Measurements from ENCODE around the gene RGMA. TPM values are rescaled to one million over a fixed set of nuclear protein-coding genes. Genes with fewer than 3 reads are reported as not detected.
"Not testable (repeated sequence)": the region's sequence is repeated elsewhere in the genome, so short reads cannot be mapped to it uniquely, and the experiment has no call there.

Gene RGMA
- polyA plus RNA-seq, 1 donor, result 12.5 TPM

DNA sequence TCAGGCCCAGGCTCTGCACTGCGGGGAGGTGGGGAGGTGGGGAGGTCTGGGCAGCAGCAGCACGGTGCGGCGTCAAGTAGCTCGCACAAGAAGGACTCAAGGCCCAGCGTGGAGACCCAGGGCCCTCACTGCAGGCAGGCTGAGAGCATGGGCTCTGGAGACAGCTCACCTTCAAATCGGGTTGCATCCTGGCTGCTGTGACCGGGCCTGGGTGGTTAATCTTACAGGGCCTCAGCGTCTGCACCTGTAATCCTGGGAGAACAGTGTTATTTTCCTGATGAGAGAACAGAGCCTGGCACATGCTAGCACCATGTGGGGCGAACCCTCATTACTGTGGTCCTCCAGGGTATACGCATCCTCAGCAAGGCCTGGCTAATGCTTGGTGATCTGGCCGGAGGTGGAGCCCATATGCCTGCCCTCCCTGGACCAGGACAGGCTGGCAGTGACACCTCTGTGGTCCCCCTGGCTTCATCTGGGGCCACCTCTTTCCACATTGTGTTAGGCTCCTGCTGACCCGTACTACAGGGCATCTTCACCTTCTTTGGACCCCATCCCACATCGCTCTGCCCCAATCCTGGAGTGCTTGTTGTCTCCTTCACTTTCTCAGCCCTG, 55.5 kb downstream of the RGMA start:
- WGBS (ENCODE audit: insufficient coverage, low lambda C conversion rate), result no CpG with 5 or more reads among the region's 14 CpGs
- Histone ChIP-seq H3K27me3 (ENCODE audit: control insufficient read depth, insufficient read depth, low read length) (peaks cover 3% of the 10 kb centered on the region), H3K9me3 (ENCODE audit: control insufficient read depth, low read depth, low read length) (no peaks in the 10 kb centered on the region), H3K27ac (ENCODE audit: low read length) (no peak overlapping the region), H3K36me3 (ENCODE audit: control insufficient read depth, insufficient read depth, low read length) (peaks cover under 1% of the 10 kb centered on the region), H3K4me3 (ENCODE audit: low read length) (no peak overlapping the region), H3K4me1 (ENCODE audit: control insufficient read depth, insufficient read depth, low read length) (no peaks in the 10 kb centered on the region)
- no peak for DNase-seq

- H3K4me1 ChIP-seq (ENCODE audit: control insufficient read depth, insufficient read depth, low read length); H3K27me3 ChIP-seq (ENCODE audit: control insufficient read depth, insufficient read depth, low read length); H3K4me3 ChIP-seq (ENCODE audit: low read length); H3K36me3 ChIP-seq (ENCODE audit: control insufficient read depth, insufficient read depth, low read length); H3K27ac ChIP-seq (ENCODE audit: low read length); H3K9me3 ChIP-seq (ENCODE audit: control insufficient read depth, low read depth, low read length); DNase-seq: not testable (repeated sequence)
- no CpG with 5 or more reads among the region's 21 CpGs for WGBS (ENCODE audit: insufficient coverage, low lambda C conversion rate)
Observed at GRCh38 chr15:93032515-93033206, 56.4 kb downstream of the RGMA start.

DNA sequence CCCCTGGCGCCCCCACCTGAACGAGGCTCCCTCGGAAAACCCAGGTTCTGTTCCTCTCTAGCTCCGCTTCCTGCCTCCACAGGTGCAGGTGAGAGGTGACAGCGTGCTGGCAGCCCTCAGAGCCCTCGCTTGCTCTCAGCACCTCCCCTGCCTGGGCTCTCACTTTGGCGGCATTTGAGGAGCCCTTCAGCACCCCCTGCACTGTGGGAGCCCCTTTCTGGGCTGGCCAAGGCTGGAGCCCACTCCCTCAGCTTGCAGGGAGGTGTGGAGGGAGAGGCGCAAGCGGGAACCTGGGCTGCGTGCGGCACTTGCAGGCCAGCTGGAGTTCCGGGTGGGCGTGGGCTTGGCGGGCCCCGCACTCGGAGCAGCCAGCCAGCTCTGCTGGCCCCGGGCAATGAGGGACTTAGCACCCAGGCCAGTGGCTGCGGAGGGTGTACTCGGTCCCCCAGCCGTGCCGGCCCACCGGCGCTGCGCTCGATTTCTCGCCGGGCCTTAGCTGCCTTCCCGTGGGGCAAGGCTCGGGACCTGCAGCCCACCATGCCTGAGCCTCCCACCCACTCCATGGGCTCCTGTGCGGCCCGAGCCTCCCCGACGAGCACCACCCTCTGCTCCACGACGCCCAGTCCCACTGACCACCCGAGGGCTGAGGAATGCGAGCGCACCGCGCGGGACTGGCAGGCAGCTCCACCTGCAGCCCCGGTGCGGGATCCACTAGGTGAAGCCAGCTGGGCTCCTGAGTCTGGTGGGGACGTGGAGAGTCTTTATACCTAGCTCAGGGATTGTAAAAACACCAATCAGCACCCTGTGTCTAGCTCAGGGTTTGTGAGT, 57.2 kb downstream of the RGMA start:
- not testable (repeated sequence) for H3K27ac ChIP-seq (ENCODE audit: low read length); H3K4me1 ChIP-seq (ENCODE audit: control insufficient read depth, insufficient read depth, low read length); H3K4me3 ChIP-seq (ENCODE audit: low read length); H3K9me3 ChIP-seq (ENCODE audit: control insufficient read depth, low read depth, low read length); H3K27me3 ChIP-seq (ENCODE audit: control insufficient read depth, insufficient read depth, low read length); DNase-seq
- WGBS (ENCODE audit: insufficient coverage, low lambda C conversion rate), result no CpG with 5 or more reads among the region's 44 CpGs
- H3K36me3 ChIP-seq (ENCODE audit: control insufficient read depth, insufficient read depth, low read length), result peaks cover 17% of the 10 kb centered on the region

GRCh38 chr15:93031103-93031464, 57.9 kb downstream of the RGMA start:
- Histone ChIP-seq H3K27me3 (ENCODE audit: control insufficient read depth, insufficient read depth, low read length) (no peaks in the 10 kb centered on the region), H3K4me3 (ENCODE audit: low read length) (no peak overlapping the region), H3K36me3 (ENCODE audit: control insufficient read depth, insufficient read depth, low read length) (peaks cover 24% of the 10 kb centered on the region), H3K9me3 (ENCODE audit: control insufficient read depth, low read depth, low read length) (no peaks in the 10 kb centered on the region), H3K27ac (ENCODE audit: low read length) (no peak overlapping the region), H3K4me1 (ENCODE audit: control insufficient read depth, insufficient read depth, low read length) (no peaks in the 10 kb centered on the region)
- no CpG with 5 or more reads among the region's 9 CpGs for whole genome bisulfite sequencing (ENCODE audit: insufficient coverage, low lambda C conversion rate)
- no peak for DNase-seq

DNA sequence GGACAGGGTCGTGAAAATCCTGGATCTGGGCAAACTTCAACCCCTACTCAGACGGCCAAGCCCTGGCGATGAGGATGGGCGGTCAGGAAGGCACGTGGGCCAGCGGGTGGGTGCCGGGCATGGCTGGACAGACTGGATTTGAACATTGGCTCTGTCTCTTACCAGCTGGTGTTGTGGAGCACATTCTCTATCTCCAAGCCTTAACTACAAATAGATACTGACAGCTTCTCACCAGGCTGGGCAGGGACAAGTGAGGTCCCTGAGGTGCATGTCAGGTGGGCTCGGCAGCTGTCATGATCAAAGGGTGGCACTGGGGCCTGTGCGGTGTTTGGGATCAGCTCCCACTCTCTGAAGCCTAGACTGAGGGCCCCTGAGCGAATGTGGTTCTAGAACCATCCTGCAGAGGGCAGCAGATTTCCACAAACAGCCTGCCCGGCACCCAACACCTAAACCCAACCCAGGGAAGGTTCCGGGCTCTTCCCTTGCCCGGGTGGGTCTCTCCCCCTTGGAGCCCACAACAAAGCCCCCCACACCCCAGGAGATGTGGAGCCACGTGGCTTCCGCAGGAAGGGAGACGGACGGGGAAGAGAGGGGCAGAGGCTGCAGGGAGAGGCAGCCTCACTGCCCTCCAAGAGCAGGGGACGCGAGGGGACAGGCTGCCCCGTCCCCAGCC, 58.4 kb downstream of the RGMA start:
- H3K36me3 ChIP-seq (ENCODE audit: control insufficient read depth, insufficient read depth, low read length), result peaks cover 29% of the 10 kb centered on the region
- H3K4me3 ChIP-seq (ENCODE audit: low read length), result no peak overlapping the region
- DNase-seq, result peak in 1 of 2 donors; percentile 45
- no peaks in the 10 kb centered on the region for H3K9me3 ChIP-seq (ENCODE audit: control insufficient read depth, low read depth, low read length)
- H3K27me3 ChIP-seq (ENCODE audit: control insufficient read depth, insufficient read depth, low read length), result no peaks in the 10 kb centered on the region
- no peaks in the 10 kb centered on the region for H3K4me1 ChIP-seq (ENCODE audit: control insufficient read depth, insufficient read depth, low read length)
- no CpG with 5 or more reads among the region's 20 CpGs for WGBS (ENCODE audit: insufficient coverage, low lambda C conversion rate)
- H3K27ac ChIP-seq (ENCODE audit: low read length), result no peak overlapping the region

GRCh38 chr15:93029836-93030429, 59.1 kb downstream of the RGMA start:
- Histone ChIP-seq H3K4me1 (ENCODE audit: control insufficient read depth, insufficient read depth, low read length) (no peaks in the 10 kb centered on the region), H3K9me3 (ENCODE audit: control insufficient read depth, low read depth, low read length) (no peaks in the 10 kb centered on the region), H3K36me3 (ENCODE audit: control insufficient read depth, insufficient read depth, low read length) (peaks cover 35% of the 10 kb centered on the region), H3K4me3 (ENCODE audit: low read length) (no peak overlapping the region), H3K27ac (ENCODE audit: low read length) (no peak overlapping the region), H3K27me3 (ENCODE audit: control insufficient read depth, insufficient read depth, low read length) (no peaks in the 10 kb centered on the region)
- no peak for DNase-seq
- no CpG with 5 or more reads among the region's 12 CpGs for WGBS (ENCODE audit: insufficient coverage, low lambda C conversion rate)

GRCh38 chr15:93029214-93029835, 59.7 kb downstream of the RGMA start:
- no CpG with 5 or more reads among the region's 17 CpGs for WGBS (ENCODE audit: insufficient coverage, low lambda C conversion rate)
- H3K27me3 ChIP-seq (ENCODE audit: control insufficient read depth, insufficient read depth, low read length), result no peaks in the 10 kb centered on the region
- H3K4me3 ChIP-seq (ENCODE audit: low read length), result no peak overlapping the region
- H3K27ac ChIP-seq (ENCODE audit: low read length), result no peak overlapping the region
- DNase-seq, result no peak
- peaks cover 41% of the 10 kb centered on the region for H3K36me3 ChIP-seq (ENCODE audit: control insufficient read depth, insufficient read depth, low read length)
- no peaks in the 10 kb centered on the region for H3K4me1 ChIP-seq (ENCODE audit: control insufficient read depth, insufficient read depth, low read length)
- no peaks in the 10 kb centered on the region for H3K9me3 ChIP-seq (ENCODE audit: control insufficient read depth, low read depth, low read length)

DNA sequence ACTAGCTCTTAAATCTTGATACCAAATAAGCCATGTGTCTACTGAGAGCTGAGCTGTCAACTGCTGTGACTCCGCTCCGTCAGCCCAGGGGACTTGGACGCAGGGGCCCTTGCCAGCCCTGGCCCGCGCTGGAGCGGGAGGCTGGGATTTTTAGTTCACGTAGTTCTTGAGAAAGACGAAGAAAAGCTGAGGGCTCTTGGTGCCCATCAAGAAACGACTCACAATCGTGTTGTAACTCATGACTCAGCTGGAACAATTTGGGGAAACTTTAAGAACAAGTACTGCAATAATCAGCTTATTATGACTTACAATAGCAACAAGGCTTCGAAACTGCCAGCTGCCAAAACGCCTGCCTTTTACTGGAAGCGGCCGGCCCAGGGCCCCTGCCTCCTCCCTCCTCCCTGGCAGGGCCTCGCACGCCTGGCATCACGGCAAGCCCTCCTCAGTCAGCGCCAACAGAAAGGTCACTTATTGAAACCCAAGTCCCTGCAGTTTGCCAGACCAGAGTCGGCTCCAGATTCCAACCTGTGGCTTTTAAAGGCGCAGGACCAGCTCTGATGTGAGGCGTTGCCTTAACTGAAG, 60.3 kb downstream of the RGMA start:
- Histone ChIP-seq H3K4me1 (ENCODE audit: control insufficient read depth, insufficient read depth, low read length) (no peaks in the 10 kb centered on the region), H3K4me3 (ENCODE audit: low read length) (no peak overlapping the region), H3K27me3 (ENCODE audit: control insufficient read depth, insufficient read depth, low read length) (no peaks in the 10 kb centered on the region), H3K9me3 (ENCODE audit: control insufficient read depth, low read depth, low read length) (no peaks in the 10 kb centered on the region), H3K36me3 (ENCODE audit: control insufficient read depth, insufficient read depth, low read length) (peaks cover 47% of the 10 kb centered on the region), H3K27ac (ENCODE audit: low read length) (no peak overlapping the region)
- no peak for DNase-seq
- no CpG with 5 or more reads among the region's 21 CpGs for WGBS (ENCODE audit: insufficient coverage, low lambda C conversion rate)

DNA sequence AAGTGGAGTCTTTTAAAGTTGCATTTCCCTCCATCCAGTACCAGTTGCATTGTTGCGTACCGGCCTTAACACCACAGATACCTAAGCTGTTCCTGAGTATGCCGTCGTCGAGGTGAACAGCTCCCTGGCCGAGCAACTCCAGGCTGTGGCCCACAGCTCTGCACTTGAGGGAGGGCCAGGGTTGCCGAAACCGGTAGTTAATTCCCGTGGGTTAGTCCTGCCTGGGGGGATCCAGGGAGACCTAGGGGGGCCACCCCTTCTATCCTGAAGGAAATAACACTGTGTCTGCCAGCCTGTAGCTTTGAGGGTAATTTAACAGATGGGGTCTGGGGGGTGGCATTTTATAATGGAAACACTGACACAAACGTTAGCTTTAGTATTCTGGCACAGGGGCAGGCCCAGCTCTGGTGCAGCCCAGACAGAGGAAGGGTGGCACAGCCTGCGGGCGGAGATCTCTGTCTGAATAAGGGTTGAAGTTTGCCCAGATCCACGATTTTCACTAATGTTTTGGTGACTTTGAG, 60.8 kb downstream of the RGMA start:
- Histone ChIP-seq H3K9me3 (ENCODE audit: control insufficient read depth, low read depth, low read length) (no peaks in the 10 kb centered on the region), H3K36me3 (ENCODE audit: control insufficient read depth, insufficient read depth, low read length) (peaks cover 51% of the 10 kb centered on the region), H3K27ac (ENCODE audit: low read length) (no peak overlapping the region), H3K4me1 (ENCODE audit: control insufficient read depth, insufficient read depth, low read length) (no peaks in the 10 kb centered on the region), H3K27me3 (ENCODE audit: control insufficient read depth, insufficient read depth, low read length) (no peaks in the 10 kb centered on the region), H3K4me3 (ENCODE audit: low read length) (no peak overlapping the region)
- no peak for DNase-seq
- no CpG with 5 or more reads among the region's 13 CpGs for WGBS (ENCODE audit: insufficient coverage, low lambda C conversion rate)

Measured in large intestine (tissue), 3 donors.